GM12872 (cell line): ENCODE data around the gene ARID3C.

Experiments
- CTCF ChIP-seq: IDR thresholded peaks from 3 replicates; pipeline ENCODE4 v1.5.1; 2011; ENCODE audit warnings: low read depth, mild to moderate bottlenecking, low read length, moderate library complexity; ENCODE audit not compliant: insufficient read depth

The ARID3C gene

DNA sequence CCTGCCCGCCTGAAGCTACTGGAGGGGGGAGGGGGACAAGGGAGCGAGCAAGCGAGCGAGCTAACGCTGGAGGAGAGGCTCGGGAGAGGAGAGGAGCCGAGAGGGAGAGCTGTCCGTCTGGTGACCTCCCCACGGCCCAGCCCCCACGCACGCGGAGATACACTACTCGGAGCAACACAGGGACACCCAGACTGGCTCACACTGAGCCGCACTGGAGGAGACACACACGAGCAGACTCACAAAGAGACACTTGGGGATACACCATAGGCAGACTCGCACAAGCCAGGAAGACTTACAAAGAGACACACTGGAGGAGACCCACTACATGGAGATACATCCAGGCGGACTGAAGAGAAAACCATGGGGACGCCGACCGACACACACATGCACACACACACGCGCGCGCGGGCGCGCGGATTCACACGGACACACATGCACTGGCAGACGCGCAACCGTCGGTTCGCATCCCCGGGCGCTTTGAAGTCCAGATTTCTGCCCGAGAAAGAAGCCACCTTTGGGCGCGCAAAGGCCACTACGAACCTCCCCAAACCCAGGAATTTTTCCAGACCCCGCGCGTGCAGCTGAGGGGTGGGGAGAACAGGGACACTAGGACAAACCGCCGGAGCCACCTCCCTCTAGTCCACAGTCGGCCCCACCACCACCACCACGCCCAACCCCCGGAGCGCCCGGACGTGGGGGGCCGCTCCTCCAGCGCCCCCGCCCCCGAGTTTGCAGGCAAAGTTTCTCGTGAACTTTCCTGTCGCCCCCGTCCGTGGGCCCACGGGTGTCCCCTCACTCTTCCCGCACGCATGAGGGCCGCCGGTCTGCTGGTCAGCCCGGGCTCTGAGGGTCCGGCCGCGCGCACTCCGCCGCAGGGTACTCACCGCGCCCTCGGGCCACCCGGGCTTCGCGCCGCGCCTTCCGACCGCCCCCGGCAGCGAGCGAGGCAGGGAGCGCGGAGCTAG, 39.9 kb downstream of the ARID3C start:
- no peak for TF ChIP-seq CTCF

DNA sequence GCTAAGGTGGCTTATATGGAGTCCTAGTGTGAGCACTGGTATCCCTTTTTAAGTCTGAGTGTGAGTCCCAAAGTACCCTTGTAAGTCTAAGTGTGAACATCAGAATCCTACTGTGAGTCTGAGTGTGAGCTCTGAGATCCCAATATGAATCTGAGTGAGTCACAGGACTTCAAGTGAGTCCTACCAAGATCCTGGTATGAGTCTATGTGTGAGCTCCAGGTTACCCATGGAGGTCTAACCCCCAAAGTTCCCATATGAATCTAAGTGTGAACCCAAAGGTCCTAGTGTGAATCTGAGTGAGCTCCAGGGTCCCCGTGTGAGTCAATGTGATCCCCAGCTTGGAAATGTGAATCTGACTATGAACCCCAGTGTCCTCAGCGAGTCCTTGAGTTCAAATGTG, 41.6 kb downstream of the ARID3C start:
- TF ChIP-seq CTCF = no peak

GRCh38 chr9:34585946-34586669, 42.8 kb downstream of the ARID3C start:
- no peak for TF ChIP-seq CTCF

GRCh38 chr9:34584970-34585369, 43.9 kb downstream of the ARID3C start:
- TF ChIP-seq CTCF = no peak

- no peak for TF ChIP-seq CTCF
Measured at GRCh38 chr9:34582787-34583186, 46.1 kb downstream of the ARID3C start.

DNA sequence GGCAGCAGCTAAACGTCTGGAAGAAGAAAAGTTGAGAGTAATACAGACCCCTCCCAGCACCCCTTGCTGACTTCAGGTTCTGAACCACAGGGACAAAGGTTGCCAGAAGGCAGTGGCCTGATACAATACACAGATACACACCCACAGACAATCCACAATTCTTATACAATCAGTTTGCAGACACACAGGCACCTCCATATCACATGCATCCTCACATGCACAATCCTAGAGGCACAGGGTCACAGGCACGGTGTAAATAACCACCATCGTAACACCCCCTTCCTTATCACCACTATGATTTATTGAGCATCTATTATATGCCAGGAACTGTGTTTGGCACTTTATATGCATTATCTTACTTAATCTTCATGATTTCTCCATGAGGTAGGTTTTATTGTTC, 47.5 kb downstream of the ARID3C start:
- no peak for TF ChIP-seq CTCF

- no peak for TF ChIP-seq CTCF
Measured at GRCh38 chr9:34580358-34580757, 48.5 kb downstream of the ARID3C start.
